IMR-90 (cell line): ENCODE measurements around the gene GPR3. TPM values are rescaled to one million over a fixed set of nuclear protein-coding genes. Genes with fewer than 3 reads are reported as not detected.

ENCODE experiments used
- ATAC-seq: fragments of 200-7000 bp; cut with Tn5 transposase; 2 replicates; pipeline ENCODE4 v1.9.1; 2020; ENCODE audit warnings: low read depth, mild to moderate bottlenecking, moderate library complexity
- BruUV-seq: library from RNA; stranded (reverse); fragments of 400-500 nt; replicated peaks from 2 replicates; lab custom pipeline; 2021; lab: Mats Ljungman, UMichigan
- CTCF ChIA-PET: fragments of 300-600 bp; formaldehyde crosslinking; extraction: SDS; loops from one replicate; lab custom pipeline; 2021; ENCODE audit warnings: antibody characterized with exemption; lab: Yijun Ruan, JAX
- POLR2A ChIA-PET: fragments of 300-600 bp; sonication (Branson Sonifier 250); formaldehyde crosslinking; loops from one replicate; lab custom pipeline; 2022; ENCODE audit warnings: antibody characterized with exemption; ENCODE audit not compliant: unreplicated experiment; lab: Charles Lee
- DNase-seq: peaks from one replicate; pipeline ENCODE4 v3.0.0; 2013
- H2AFZ ChIP-seq: replicated peaks from 2 replicates; pipeline ENCODE3; 2013; ENCODE audit warnings: low read length, mild to moderate bottlenecking; ENCODE audit not compliant: poor library complexity
- H2AK5ac ChIP-seq: 2 replicates; pipeline ENCODE4 v1.6.1; 2013; ENCODE audit warnings: low read depth, low read length, inconsistent platforms
- H2AK9ac ChIP-seq: replicated peaks from 2 replicates; pipeline ENCODE3; 2013; ENCODE audit warnings: mild to moderate bottlenecking, low read depth, low read length, moderate library complexity; ENCODE audit not compliant: poor library complexity
- H2BK120ac ChIP-seq: 2 replicates; pipeline ENCODE4 v1.6.1; 2013; ENCODE audit warnings: low read depth, low read length, inconsistent platforms
- H2BK15ac ChIP-seq: 3 replicates; pipeline ENCODE4 v1.6.1; 2013; ENCODE audit warnings: low read depth, low read length, inconsistent platforms
- H2BK20ac ChIP-seq: 2 replicates; pipeline ENCODE4 v1.6.1; 2013; ENCODE audit warnings: low read depth, mild to moderate bottlenecking, inconsistent platforms, low read length, moderate library complexity
- H2BK5ac ChIP-seq: 2 replicates; pipeline ENCODE4 v1.6.1; 2013; ENCODE audit warnings: mild to moderate bottlenecking, low read depth, low read length, inconsistent platforms; ENCODE audit not compliant: poor library complexity, severe bottlenecking
- H3K14ac ChIP-seq: replicated peaks from 2 replicates; pipeline ENCODE4 v1.6.1; 2013; ENCODE audit warnings: low read depth, low read length, inconsistent platforms
- H3K18ac ChIP-seq: 2 replicates; pipeline ENCODE4 v1.6.1; 2013; ENCODE audit warnings: low read depth, low read length, control low read depth
- H3K23ac ChIP-seq: 2 replicates; pipeline ENCODE4 v1.6.1; 2013; ENCODE audit warnings: low read depth, low read length, inconsistent platforms
- H3K27ac ChIP-seq: 2 replicates; pipeline ENCODE4 v1.5.1; 2013; ENCODE audit warnings: mild to moderate bottlenecking, control low read depth, low read length; ENCODE audit not compliant: insufficient read depth
- H3K27me3 ChIP-seq: 2 replicates; pipeline ENCODE4 v1.6.1; 2013; ENCODE audit warnings: low read length; ENCODE audit not compliant: control insufficient read depth, insufficient read depth
- H3K36me3 ChIP-seq: 2 replicates; pipeline ENCODE4 v1.6.1; 2013; ENCODE audit warnings: low read length, mixed read lengths; ENCODE audit not compliant: control insufficient read depth, insufficient read depth
- H3K4ac ChIP-seq: 2 replicates; pipeline ENCODE4 v1.6.1; 2013; ENCODE audit warnings: low read depth, low read length, inconsistent platforms
- H3K4me1 ChIP-seq: 2 replicates; pipeline ENCODE4 v1.6.1; 2013; ENCODE audit warnings: low read length, mixed read lengths; ENCODE audit not compliant: control insufficient read depth, insufficient read depth
- H3K4me2 ChIP-seq: 2 replicates; pipeline ENCODE4 v1.6.1; 2013; ENCODE audit warnings: low read depth, mild to moderate bottlenecking, control low read depth, low read length, moderate library complexity
- H3K4me3 ChIP-seq: 2 replicates; pipeline ENCODE4 v1.5.1; 2013; ENCODE audit warnings: low read depth, mild to moderate bottlenecking, control low read depth, low read length, moderate library complexity; ENCODE audit not compliant: insufficient read depth
- H3K56ac ChIP-seq: 2 replicates; pipeline ENCODE4 v1.6.1; 2013; ENCODE audit warnings: low read length, inconsistent platforms; ENCODE audit not compliant: insufficient read depth; ENCODE audit errors: extremely low read depth
- H3K79me1 ChIP-seq, 2 experiments: 2 replicates each; pipeline ENCODE4 v1.6.1; 2013; ENCODE audit warnings: low read length in 2 of 2, inconsistent platforms in 1 of 2, low read depth in 1 of 2
- H3K9ac ChIP-seq: 2 replicates; pipeline ENCODE4 v1.6.1; 2013; ENCODE audit warnings: low read depth, low read length, control low read depth
- H3K9me1 ChIP-seq: 2 replicates; pipeline ENCODE4 v1.6.1; 2013; ENCODE audit warnings: low read length, inconsistent platforms; ENCODE audit not compliant: insufficient read depth
- H3K9me3 ChIP-seq: 2 replicates; pipeline ENCODE4 v1.6.1; 2013; ENCODE audit warnings: low read length; ENCODE audit not compliant: control insufficient read depth, insufficient read depth
- H4K20me1 ChIP-seq: 2 replicates; pipeline ENCODE4 v1.6.1; 2013; ENCODE audit warnings: low read length, inconsistent platforms; ENCODE audit not compliant: insufficient read depth
- H4K5ac ChIP-seq: 2 replicates; pipeline ENCODE4 v1.6.1; 2013; ENCODE audit warnings: mild to moderate bottlenecking, low read depth, low read length, control low read depth
- H4K8ac ChIP-seq, 2 experiments: 2 replicates each; pipeline ENCODE4 v1.6.1; 2013; ENCODE audit warnings: low read depth in 2 of 2, low read length in 2 of 2, control low read depth in 1 of 2, inconsistent platforms in 1 of 2
- H4K91ac ChIP-seq: 2 replicates; pipeline ENCODE4 v1.6.1; 2013; ENCODE audit warnings: low read depth, low read length, inconsistent platforms; ENCODE audit not compliant: insufficient read depth
- BHLHE40 ChIP-seq: fragments of 150-350 bp; IDR thresholded peaks from 2 replicates; pipeline ENCODE4 v1.6.1; 2016; ENCODE audit warnings: mild to moderate bottlenecking, low read depth, low read length
- USF2 ChIP-seq: fragments of 150-350 bp; IDR thresholded peaks from 2 replicates; pipeline ENCODE4 v1.6.1; 2017; ENCODE audit warnings: mild to moderate bottlenecking, antibody characterized with exemption, low read length, low read depth
- WGBS, 2 experiments: methylation state at CpG; one replicate each; pipeline versions ENCODE4 v1.1.5 to v1.1.7; 2013; ENCODE audit warnings: missing lambda C conversion rate in 2 of 2; ENCODE audit not compliant: insufficient read length in 1 of 2; ENCODE audit errors: extremely low coverage in 2 of 2; 5-methylcytosine and 5-hydroxymethylcytosine counted together
- dilution Hi-C: fragments of 300-500 bp; cut with HindIII; formaldehyde crosslinking; loops from one replicate; pipeline ENCODE4 v1.14.3; 2018; ENCODE audit warnings: low sequenced_read_pairs; ENCODE audit not compliant: unreplicated experiment
- in situ Hi-C: fragments of 300-500 bp; cut with MboI; formaldehyde crosslinking; loops from 3 replicates; pipeline ENCODE4 v1.14.3; 2019; ENCODE audit warnings: low sequenced_read_pairs, inconsistent platforms, mixed read lengths
- intact Hi-C: fragments of 100-400 bp; cut with micrococcal nuclease; formaldehyde crosslinking; loops from 2 replicates; pipeline ENCODE4 v1.10.0; 2022
- polyA plus RNA-seq, 3 experiments: library from polyadenylated mRNA; depleted of rRNA; stranded (reverse); fragments of >200 nt; gene quantifications; 2 replicates each; pipeline ENCODE4 v1.2.3, GENCODE V29; 2012; ENCODE audit warnings: low replicate concordance in 1 of 3
- total RNA-seq: library from RNA; depleted of rRNA; stranded (reverse); fragments of >200 nt; gene quantifications from 2 replicates; pipeline ENCODE4 v1.2.3, GENCODE V29; 2012
- TF ChIP-seq, protein P1 (sequence below): fragments of 150-350 bp; IDR thresholded peaks from 2 replicates; pipeline ENCODE4 v1.6.1; 2016; ENCODE audit warnings: low read depth, mild to moderate bottlenecking, low read length, moderate library complexity, borderline replicate concordance

GPR3 gene
- total and polyA plus RNA-seq, 2 of the 4 experiments (the other 2 are of a cell fraction), result 0.72 to 4.8 TPM

DNA sequence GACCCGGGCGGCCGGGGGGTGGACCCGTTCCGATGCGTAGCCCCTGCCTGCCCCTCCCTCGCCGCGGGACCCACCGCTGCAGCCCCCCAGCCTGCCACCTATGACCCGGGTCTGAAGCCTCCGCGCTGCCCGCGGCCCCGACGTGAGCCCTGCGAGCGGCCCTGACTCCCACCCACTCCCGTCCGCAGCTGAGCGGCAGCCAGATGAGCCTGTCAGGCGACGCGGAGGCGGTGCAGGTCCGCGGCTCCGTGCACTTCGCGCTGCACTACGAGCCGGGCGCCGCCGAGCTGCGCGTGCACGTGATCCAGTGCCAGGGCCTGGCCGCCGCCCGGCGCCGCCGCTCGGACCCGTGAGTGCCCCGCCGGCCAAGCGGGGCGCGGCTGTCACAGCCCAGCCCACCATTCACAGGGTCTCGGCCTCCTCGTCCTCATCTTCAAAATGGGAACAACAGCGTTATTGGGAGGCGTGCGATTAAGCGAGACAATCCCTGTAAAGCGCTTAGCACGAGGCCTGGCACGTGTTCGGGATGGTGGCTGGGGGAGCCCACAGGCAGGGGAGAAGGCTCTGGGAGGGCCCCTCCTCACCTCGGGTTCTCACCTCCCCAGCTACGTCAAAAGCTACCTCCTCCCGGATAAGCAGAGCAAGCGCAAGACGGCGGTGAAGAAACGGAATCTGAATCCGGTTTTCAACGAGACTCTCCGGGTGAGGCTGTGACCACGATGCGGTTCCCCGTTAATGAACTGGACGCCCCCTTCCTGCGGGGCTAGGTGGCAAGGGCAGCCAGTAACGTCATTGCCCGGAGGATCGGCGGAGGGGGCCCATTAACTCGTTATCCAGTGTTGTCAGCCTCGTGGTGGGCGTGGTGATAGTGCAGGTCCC, 42.4 kb upstream of the GPR3 start:
- Histone ChIP-seq H2BK20ac (no peak overlapping the region), H2BK15ac (no peak overlapping the region), H4K5ac (peak overlapping the region; percentile 24; the same call in 1 of the 2 replicates), H3K56ac (no peak overlapping the region), H3K27me3 (no peaks in the 10 kb centered on the region; the same call in 1 of the 2 replicates), H3K79me1 (no peaks in the 10 kb centered on the region), H2BK120ac (no peak overlapping the region), H3K4me2 (peak overlapping the region; percentile 64), H2AK5ac (peak overlapping the region; percentile 0; the same call in 1 of the 2 replicates), H3K9me1 (no peaks in the 10 kb centered on the region; the same call in 1 of the 2 replicates), H3K4me1 (peaks cover 6% of the 10 kb centered on the region; the same call in 1 of the 2 replicates), H3K9ac (no peak overlapping the region), H3K4me3 (peak overlapping the region; percentile 48), H4K8ac (peak overlapping the region in 1 of 2 experiments; percentile 49; a peak in 2 of 4 replicates), H4K20me1 (no peaks in the 10 kb centered on the region), H2AK9ac (peak overlapping the region; percentile 22), H2BK5ac (no peak overlapping the region), H3K9me3 (no peaks in the 10 kb centered on the region), H4K91ac (no peak overlapping the region), H2AFZ (peak overlapping the region; percentile 95), H3K18ac (no peak overlapping the region), H3K4ac (peak overlapping the region; percentile 65; the same call in 1 of the 2 replicates), H3K36me3 (peaks cover under 1% of the 10 kb centered on the region; the same call in 1 of the 2 replicates), H3K14ac (0 out of 2 replicates have a peak overlapping the region, but pooled peaks have one; percentile 17), H3K27ac (no peak overlapping the region), H3K23ac (no peak overlapping the region)
- POLR2A ChIA-PET, result no interaction called here
- in situ Hi-C loops, result no loop called here
- dilution Hi-C loops, result no loop called here
- ATAC-seq (peak; percentile 92), DNase-seq (peak; percentile 60)
- no TSS peak for BruUV-seq
- intact Hi-C loops, result no loop called here
- WGBS, 2 experiments, result 15% methylated on average over 47 of the region's 84 CpGs; no CpG with 5 or more reads in 1 of the 2 experiments
- TF ChIP-seq, protein P1, sequence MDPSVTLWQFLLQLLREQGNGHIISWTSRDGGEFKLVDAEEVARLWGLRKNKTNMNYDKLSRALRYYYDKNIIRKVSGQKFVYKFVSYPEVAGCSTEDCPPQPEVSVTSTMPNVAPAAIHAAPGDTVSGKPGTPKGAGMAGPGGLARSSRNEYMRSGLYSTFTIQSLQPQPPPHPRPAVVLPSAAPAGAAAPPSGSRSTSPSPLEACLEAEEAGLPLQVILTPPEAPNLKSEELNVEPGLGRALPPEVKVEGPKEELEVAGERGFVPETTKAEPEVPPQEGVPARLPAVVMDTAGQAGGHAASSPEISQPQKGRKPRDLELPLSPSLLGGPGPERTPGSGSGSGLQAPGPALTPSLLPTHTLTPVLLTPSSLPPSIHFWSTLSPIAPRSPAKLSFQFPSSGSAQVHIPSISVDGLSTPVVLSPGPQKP, result no peak
- peak; percentile 86 for TF ChIP-seq BHLHE40
- TF ChIP-seq USF2, result peak; percentile 53
- CTCF ChIA-PET, result interaction anchor here (0.6 kb wide), 1 partner anchor 877 kb away, joined by 7 read pairs; no protein-coding TSS in a partner anchor
